ENCODE data around the gene LIF. TPM values are rescaled to one million over a fixed set of nuclear protein-coding genes. Genes with fewer than 3 reads are reported as not detected.
A peak's percentile ranks its signal among the peaks of the same experiment; 100 is the strongest.
"Not testable (repeated sequence)": the region's sequence is repeated elsewhere in the genome, so short reads cannot be mapped to it uniquely, and the experiment has no call there.

LIF gene
- total RNA-seq, 2 experiments from 2014 or later: 160 to 161 TPM

GRCh38 chr22:30204015-30204741 is 42.4 kb downstream of the LIF start:
- intact Hi-C loops (cut with micrococcal nuclease): no loop called here
- no peak for ATAC-seq
- POLR2A ChIA-PET: interaction anchor here (1.0 kb wide), 1 partner anchor 29 kb away, joined by 3 read pairs; no protein-coding TSS in a partner anchor
- Mint-ChIP-seq H3K4me3 (no peak overlapping the region), H3K9me3 (no peaks in the 10 kb centered on the region), H3K27me3 (no peaks in the 10 kb centered on the region), H3K27ac (no peak overlapping the region), H3K36me3 (ENCODE audit: low read depth) (no peaks in the 10 kb centered on the region), H3K4me1 (ENCODE audit: low read depth) (peaks cover 9% of the 10 kb centered on the region)
- CTCF ChIA-PET: interaction anchor here (1.2 to 1.5 kb wide), 3 partner anchors 15 to 26 kb away, joined by 3 read pairs; no protein-coding TSS in a partner anchor
- DNase-seq: no peak
- TF ChIP-seq CTCF (IDR thresholded peaks at IDR 0.05): no peak

- CTCF ChIA-PET: interaction anchor here (1.1 kb wide), 1 partner anchor 21 kb away, joined by 3 read pairs; no protein-coding TSS in a partner anchor
- H3K36me3 Mint-ChIP-seq (ENCODE audit: low read depth): no peaks in the 10 kb centered on the region
- ATAC-seq (no peak), DNase-seq (no peak)
- TF ChIP-seq CTCF (IDR thresholded peaks at IDR 0.05): no peak
- no peak overlapping the region for H3K27ac Mint-ChIP-seq
- intact Hi-C loops (cut with micrococcal nuclease): no loop called here
- H3K4me3 Mint-ChIP-seq: no peak overlapping the region
- H3K27me3 Mint-ChIP-seq: no peaks in the 10 kb centered on the region
- H3K9me3 Mint-ChIP-seq: no peaks in the 10 kb centered on the region
- peaks cover 16% of the 10 kb centered on the region for H3K4me1 Mint-ChIP-seq (ENCODE audit: low read depth)
- POLR2A ChIA-PET: interaction anchor here (0.9 to 1.4 kb wide), 2 partner anchors 19 to 46 kb away, joined by 3 read pairs; no protein-coding TSS in a partner anchor
Measured at GRCh38 chr22:30202531-30203006, 44.0 kb downstream of the LIF start.

- ChIA-PET CTCF (interaction anchor here (1.1 kb wide), 1 partner anchor 21 kb away, joined by 3 read pairs; no protein-coding TSS in a partner anchor), POLR2A (interaction anchor here (0.9 to 1.4 kb wide), 3 partner anchors 19 to 45 kb away, joined by 3 read pairs; no protein-coding TSS in a partner anchor)
- Mint-ChIP-seq H3K4me3 (no peak overlapping the region), H3K27me3 (no peaks in the 10 kb centered on the region), H3K9me3 (no peaks in the 10 kb centered on the region), H3K36me3 (ENCODE audit: low read depth) (no peaks in the 10 kb centered on the region), H3K27ac (no peak overlapping the region), H3K4me1 (ENCODE audit: low read depth) (peaks cover 22% of the 10 kb centered on the region)
- DNase-seq (no peak), ATAC-seq (no peak)
- TF ChIP-seq CTCF (IDR thresholded peaks at IDR 0.05): no peak
- intact Hi-C loops (cut with micrococcal nuclease): no loop called here
Measured at GRCh38 chr22:30201945-30202344, 44.6 kb downstream of the LIF start.

- H3K9me3 Mint-ChIP-seq; H3K27me3 Mint-ChIP-seq; CTCF ChIA-PET; H3K4me3 Mint-ChIP-seq; H3K27ac Mint-ChIP-seq; DNase-seq; ATAC-seq; intact Hi-C loops (cut with micrococcal nuclease); H3K36me3 Mint-ChIP-seq (ENCODE audit: low read depth): not testable (repeated sequence)
- POLR2A ChIA-PET: interaction anchor here (0.9 to 1.1 kb wide), 2 partner anchors 9 to 76 kb away, joined by 3 read pairs; no protein-coding TSS in a partner anchor
- H3K4me1 Mint-ChIP-seq (ENCODE audit: low read depth): peaks cover 33% of the 10 kb centered on the region
Measured at GRCh38 chr22:30200905-30201304, 45.7 kb downstream of the LIF start.

- CTCF ChIA-PET: interaction anchor here (1.1 to 2.0 kb wide), 4 partner anchors 8 to 21 kb away, joined by 3 to 5 read pairs (median 4); no protein-coding TSS in a partner anchor
- H3K9me3 Mint-ChIP-seq: no peaks in the 10 kb centered on the region
Measured at GRCh38 chr22:30198921-30199320, 47.6 kb downstream of the LIF start.

More at GRCh38 chr22:30198921-30199320, 47.6 kb downstream of the LIF start:
- peak overlapping the region; percentile 36 for H3K27ac Mint-ChIP-seq
- intact Hi-C loops (cut with micrococcal nuclease): no loop called here
- ATAC-seq: no peak
- no peaks in the 10 kb centered on the region for H3K36me3 Mint-ChIP-seq (ENCODE audit: low read depth)
- POLR2A ChIA-PET: interaction anchor here (0.6 to 1.8 kb wide), 3 partner anchors 16 to 20 kb away, joined by 3 to 4 read pairs (median 3); no protein-coding TSS in a partner anchor
- no peak overlapping the region for H3K4me3 Mint-ChIP-seq
- peaks cover 45% of the 10 kb centered on the region for H3K4me1 Mint-ChIP-seq (ENCODE audit: low read depth)
- H3K27me3 Mint-ChIP-seq: no peaks in the 10 kb centered on the region
- DNase-seq: no peak
- no peak for TF ChIP-seq CTCF (IDR thresholded peaks at IDR 0.05)
